Activated B cell treated with CpG ODN at 0.5 μM for 24 hours (primary cell): ENCODE measurements around the gene ADAM19. TPM values are rescaled to one million over a fixed set of nuclear protein-coding genes. Genes with fewer than 3 reads are reported as not detected.

Source experiments
- ATAC-seq: fragments of 200-7000 bp; cut with Tn5 transposase; one replicate; pipeline ENCODE4 v1.10.0; 2021; ENCODE audit warnings: low read depth, mild to moderate bottlenecking, moderate library complexity
- CTCF ChIA-PET: fragments of 350-600 bp; sonication (Branson Sonifier 250); formaldehyde crosslinking; loops from one replicate; lab custom pipeline; 2021; ENCODE audit warnings: antibody characterized with exemption; lab: Charles Lee
- POLR2A ChIA-PET: fragments of 350-600 bp; sonication (Branson Sonifier 250); formaldehyde crosslinking; loops from one replicate; lab custom pipeline; 2021; ENCODE audit warnings: antibody characterized with exemption; lab: Charles Lee
- DNase-seq: peaks from one replicate; pipeline ENCODE4 v3.0.0; 2022
- H3K27ac Mint-ChIP-seq: one replicate; pipeline ENCODE4 v1.8.0; 2020; ENCODE audit warnings: mixed read lengths
- H3K27me3 Mint-ChIP-seq: one replicate; pipeline ENCODE4 v1.8.0; 2021; ENCODE audit warnings: mixed read lengths
- H3K36me3 Mint-ChIP-seq: one replicate; pipeline ENCODE4 v1.8.0; 2021; ENCODE audit warnings: low read depth, mixed read lengths
- H3K4me1 Mint-ChIP-seq: one replicate; pipeline ENCODE4 v1.8.0; 2021; ENCODE audit warnings: mixed read lengths
- H3K4me3 Mint-ChIP-seq: one replicate; pipeline ENCODE4 v1.8.0; 2020; ENCODE audit warnings: mild to moderate bottlenecking, mixed read lengths
- H3K9me3 Mint-ChIP-seq: one replicate; pipeline ENCODE4 v1.8.0; 2020; ENCODE audit warnings: mixed read lengths
- CTCF ChIP-seq: fragments of 200-600 bp; IDR thresholded peaks from one replicate; pipeline ENCODE4 v1.8.0; 2022; ENCODE audit warnings: antibody characterized with exemption, mild to moderate bottlenecking
- intact Hi-C: fragments of 100-400 bp; cut with micrococcal nuclease; formaldehyde crosslinking; loops from one replicate; pipeline ENCODE4 v1.15.1; 2024
- total RNA-seq: library from RNA; stranded (reverse); gene quantifications from 2 replicates; pipeline ENCODE4 v1.2.3, GENCODE V29; 2022

The ADAM19 gene
- total RNA-seq, 1 donor from 2014 or later = 136 TPM

- POLR2A ChIA-PET = interaction anchor here (0.6 to 1.1 kb wide), 4 partner anchors 8 to 104 kb away, joined by 3 to 6 read pairs (median 3); no protein-coding TSS in a partner anchor
- H3K27me3 Mint-ChIP-seq = no peaks in the 10 kb centered on the region
- no peak overlapping the region for H3K4me3 Mint-ChIP-seq
- H3K36me3 Mint-ChIP-seq = peaks cover 83% of the 10 kb centered on the region
- no peaks in the 10 kb centered on the region for H3K9me3 Mint-ChIP-seq
- peak; percentile 79 for ATAC-seq
- CTCF ChIA-PET = no interaction called here
- DNase-seq = no peak
- TF ChIP-seq CTCF = no peak
- peaks cover 55% of the 10 kb centered on the region for H3K4me1 Mint-ChIP-seq
- H3K27ac Mint-ChIP-seq = peak overlapping the region; percentile 75
- intact Hi-C loops = no loop called here
Observed at GRCh38 chr5:157494178-157494832, 81.3 kb downstream of the ADAM19 start.

GRCh38 chr5:157492886-157493285 lies 82.7 kb downstream of the ADAM19 start:
- no peak for DNase-seq
- Mint-ChIP-seq H3K4me3 (no peak overlapping the region), H3K27ac (peak overlapping the region; percentile 75), H3K9me3 (no peaks in the 10 kb centered on the region), H3K27me3 (no peaks in the 10 kb centered on the region), H3K36me3 (peaks cover 89% of the 10 kb centered on the region), H3K4me1 (peaks cover 63% of the 10 kb centered on the region)
- CTCF ChIA-PET = no interaction called here
- no peak for ATAC-seq
- intact Hi-C loops = no loop called here
- POLR2A ChIA-PET = no interaction called here
- TF ChIP-seq CTCF = no peak

GRCh38 chr5:157491471-157491995 lies 84.0 kb downstream of the ADAM19 start:
- no peak for DNase-seq
- H3K4me1 Mint-ChIP-seq = peaks cover 67% of the 10 kb centered on the region
- ChIA-PET POLR2A (no interaction called here), CTCF (no interaction called here)
- peaks cover 89% of the 10 kb centered on the region for H3K36me3 Mint-ChIP-seq
- no peak overlapping the region for H3K4me3 Mint-ChIP-seq
- no peaks in the 10 kb centered on the region for H3K27me3 Mint-ChIP-seq
- no peaks in the 10 kb centered on the region for H3K9me3 Mint-ChIP-seq
- no peak for TF ChIP-seq CTCF
- peak overlapping the region; percentile 72 for H3K27ac Mint-ChIP-seq
- no peak for ATAC-seq
- intact Hi-C loops = no loop called here

GRCh38 chr5:157487358-157487757 lies 88.2 kb downstream of the ADAM19 start:
- ChIA-PET CTCF (interaction anchor here (0.8 kb wide), 1 partner anchor 56 kb away, joined by 3 read pairs; no protein-coding TSS in a partner anchor), POLR2A (interaction anchor here (0.7 to 4.3 kb wide), 7 partner anchors 12 to 109 kb away, joined by 3 to 31 read pairs (median 21); partner anchors contain the start of gene ADAM19)
- DNase-seq = peak; percentile 57
- no peaks in the 10 kb centered on the region for H3K27me3 Mint-ChIP-seq
- H3K9me3 Mint-ChIP-seq = no peaks in the 10 kb centered on the region
- peak; percentile 68 for ATAC-seq
- peaks cover 91% of the 10 kb centered on the region for H3K36me3 Mint-ChIP-seq
- peak overlapping the region; percentile 95 for H3K27ac Mint-ChIP-seq
- no peak for TF ChIP-seq CTCF
- intact Hi-C loops = loop anchor here (1.0 to 5.0 kb wide), 7 partner anchors 15 to 243 kb away; partner anchors contain the start of gene THG1L
- peaks cover 79% of the 10 kb centered on the region for H3K4me1 Mint-ChIP-seq
- peak overlapping the region; percentile 56 for H3K4me3 Mint-ChIP-seq

GRCh38 chr5:157486861-157487260 lies 88.7 kb downstream of the ADAM19 start:
- POLR2A ChIA-PET = interaction anchor here (1.0 to 4.3 kb wide), 8 partner anchors 12 to 344 kb away, joined by 5 to 31 read pairs (median 20); partner anchors contain the start of genes ADAM19 and MED7
- peak; percentile 41 for ATAC-seq
- peak overlapping the region; percentile 56 for H3K4me3 Mint-ChIP-seq

More at GRCh38 chr5:157486861-157487260, 88.7 kb downstream of the ADAM19 start:
- Mint-ChIP-seq H3K4me1 (peaks cover 84% of the 10 kb centered on the region), H3K27me3 (no peaks in the 10 kb centered on the region), H3K27ac (peak overlapping the region; percentile 95), H3K36me3 (peaks cover 92% of the 10 kb centered on the region), H3K9me3 (no peaks in the 10 kb centered on the region)
- no peak for TF ChIP-seq CTCF
- DNase-seq = no peak
- intact Hi-C loops = loop anchor here (1.0 to 5.0 kb wide), 7 partner anchors 15 to 244 kb away; partner anchors contain the start of gene THG1L
- CTCF ChIA-PET = interaction anchor here (2.0 kb wide), 1 partner anchor 232 kb away, joined by 8 read pairs; no protein-coding TSS in a partner anchor
